Neutrophil (primary cell): ENCODE data around the gene NTSR1.

Experiments
- H3K27ac ChIP-seq: fragments of 200-600 bp; sonication (generic); 2 replicates; pipeline ENCODE4 v1.5.1; 2016; ENCODE audit warnings: mild to moderate bottlenecking, moderate library complexity
- H3K27me3 ChIP-seq: fragments of 200-600 bp; sonication (generic); 2 replicates; pipeline ENCODE4 v1.6.0; 2016; ENCODE audit warnings: mild to moderate bottlenecking
- H3K36me3 ChIP-seq: fragments of 200-600 bp; sonication (generic); 2 replicates; pipeline ENCODE4 v1.5.1; 2017
- H3K4me1 ChIP-seq, 2 experiments: fragments of 200-600 bp in 1 of 2; sonication (generic) in 1 of 2; 1 replicate in 1 of 2; 2 replicates in 1 of 2; pipeline versions ENCODE4 v1.5.1 to v1.6.1; 2013 to 2016; ENCODE audit warnings: low read depth in 1 of 2, low read length in 1 of 2, mild to moderate bottlenecking in 1 of 2, moderate library complexity in 1 of 2; ENCODE audit not compliant: control insufficient read depth in 1 of 2, insufficient read depth in 1 of 2
- H3K4me3 ChIP-seq, 2 experiments: fragments of 200-600 bp in 1 of 2; sonication (generic) in 1 of 2; 1 replicate in 1 of 2; 2 replicates in 1 of 2; pipeline ENCODE4 v1.5.1; 2013 to 2016; ENCODE audit warnings: low read depth in 1 of 2, low read length in 1 of 2, mild to moderate bottlenecking in 1 of 2, moderate library complexity in 1 of 2
- H3K9me3 ChIP-seq: fragments of 200-600 bp; sonication (generic); 2 replicates; pipeline ENCODE4 v1.5.1; 2016
- CTCF ChIP-seq: fragments of 200-600 bp; sonication (generic); IDR thresholded peaks from 2 replicates; pipeline ENCODE4 v1.5.1; 2016; ENCODE audit warnings: antibody characterized with exemption

The NTSR1 gene

GRCh38 chr20:62777528-62777830, 68.8 kb downstream of the NTSR1 start:
- Histone ChIP-seq H3K27me3 (no peaks in the 10 kb centered on the region), H3K4me3 (peak overlapping the region in 1 of 2 experiments; percentile 37), H3K4me1 (peaks cover 41 to 48% of the 10 kb centered on the region in 2 experiments), H3K9me3 (no peaks in the 10 kb centered on the region), H3K36me3 (no peaks in the 10 kb centered on the region), H3K27ac (peak overlapping the region; percentile 83)
- TF ChIP-seq CTCF = no peak

- Histone ChIP-seq H3K4me3 (no peak overlapping the region), H3K27ac (no peak overlapping the region), H3K9me3 (no peaks in the 10 kb centered on the region), H3K36me3 (no peaks in the 10 kb centered on the region), H3K27me3 (no peaks in the 10 kb centered on the region), H3K4me1 (peaks cover 42% of the 10 kb centered on the region in 2 experiments)
- TF ChIP-seq CTCF = no peak
These were observed 69.4 kb downstream of the NTSR1 start for GRCh38 chr20:62778058-62778457.

GRCh38 chr20:62778601-62779416, 70.2 kb downstream of the NTSR1 start:
- H3K4me3 ChIP-seq = no peak overlapping the region
- H3K27me3 ChIP-seq = no peaks in the 10 kb centered on the region
- no peak overlapping the region for H3K27ac ChIP-seq
- H3K9me3 ChIP-seq = no peaks in the 10 kb centered on the region
- peaks cover 39 to 43% of the 10 kb centered on the region in 2 experiments for H3K4me1 ChIP-seq
- TF ChIP-seq CTCF = no peak
- no peaks in the 10 kb centered on the region for H3K36me3 ChIP-seq

- no peaks in the 10 kb centered on the region for H3K36me3 ChIP-seq
- no peaks in the 10 kb centered on the region for H3K9me3 ChIP-seq
- no peaks in the 10 kb centered on the region for H3K27me3 ChIP-seq
- H3K4me1 ChIP-seq = peaks cover 37 to 43% of the 10 kb centered on the region in 2 experiments
- no peak for TF ChIP-seq CTCF
- no peak overlapping the region for H3K27ac ChIP-seq
- no peak overlapping the region for H3K4me3 ChIP-seq
These were observed 70.7 kb downstream of the NTSR1 start for GRCh38 chr20:62779417-62779685.

GRCh38 chr20:62780204-62780603, 71.6 kb downstream of the NTSR1 start:
- Histone ChIP-seq H3K27me3 (no peaks in the 10 kb centered on the region), H3K9me3 (no peaks in the 10 kb centered on the region), H3K4me3 (no peak overlapping the region), H3K27ac (no peak overlapping the region), H3K36me3 (no peaks in the 10 kb centered on the region), H3K4me1 (peaks cover 28 to 35% of the 10 kb centered on the region in 2 experiments)
- no peak for TF ChIP-seq CTCF
